ENCODE measurements around the gene EPAS1. TPM values are rescaled to one million over a fixed set of nuclear protein-coding genes. Genes with fewer than 3 reads are reported as not detected.

Gene EPAS1
- total RNA-seq, 1 donor from 2014 or later = 5.1 TPM

GRCh38 chr2:46339676-46340459 is 42.7 kb downstream of the EPAS1 start:
- Mint-ChIP-seq H3K27me3 (peaks cover 33% of the 10 kb centered on the region), H3K36me3 (ENCODE audit: insufficient read depth) (no peaks in the 10 kb centered on the region), H3K27ac (no peak overlapping the region), H3K4me1 (ENCODE audit: low read depth) (peaks cover 19% of the 10 kb centered on the region), H3K4me3 (ENCODE audit: low read depth) (no peak overlapping the region), H3K9me3 (ENCODE audit: low read depth) (no peaks in the 10 kb centered on the region)
- TF ChIP-seq CTCF (IDR thresholded peaks at IDR 0.05; ENCODE audit: unreplicated experiment) = no peak
- DNase-seq (ENCODE audit: low spot score, unreplicated experiment) = no peak

- H3K27me3 Mint-ChIP-seq = peaks cover 31% of the 10 kb centered on the region
- no peak for DNase-seq (ENCODE audit: low spot score, unreplicated experiment)
- no peaks in the 10 kb centered on the region for H3K9me3 Mint-ChIP-seq (ENCODE audit: low read depth)
- peaks cover 9% of the 10 kb centered on the region for H3K4me1 Mint-ChIP-seq (ENCODE audit: low read depth)
- no peak overlapping the region for H3K4me3 Mint-ChIP-seq (ENCODE audit: low read depth)
- TF ChIP-seq CTCF (IDR thresholded peaks at IDR 0.05; ENCODE audit: unreplicated experiment) = no peak
- H3K27ac Mint-ChIP-seq = no peak overlapping the region
- no peaks in the 10 kb centered on the region for H3K36me3 Mint-ChIP-seq (ENCODE audit: insufficient read depth)
Observed at GRCh38 chr2:46340740-46341420, 43.7 kb downstream of the EPAS1 start.

GRCh38 chr2:46342566-46343315 is 45.5 kb downstream of the EPAS1 start:
- no peak overlapping the region for H3K4me3 Mint-ChIP-seq (ENCODE audit: low read depth)
- DNase-seq (ENCODE audit: low spot score, unreplicated experiment) = no peak
- H3K4me1 Mint-ChIP-seq (ENCODE audit: low read depth) = no peaks in the 10 kb centered on the region
- H3K27ac Mint-ChIP-seq = no peak overlapping the region
- peaks cover 25% of the 10 kb centered on the region for H3K27me3 Mint-ChIP-seq
- H3K9me3 Mint-ChIP-seq (ENCODE audit: low read depth) = no peaks in the 10 kb centered on the region
- TF ChIP-seq CTCF (IDR thresholded peaks at IDR 0.05; ENCODE audit: unreplicated experiment) = no peak
- no peaks in the 10 kb centered on the region for H3K36me3 Mint-ChIP-seq (ENCODE audit: insufficient read depth)

GRCh38 chr2:46344706-46345105 is 47.5 kb downstream of the EPAS1 start:
- H3K27ac Mint-ChIP-seq = no peak overlapping the region
- H3K9me3 Mint-ChIP-seq (ENCODE audit: low read depth) = no peaks in the 10 kb centered on the region
- no peaks in the 10 kb centered on the region for H3K4me1 Mint-ChIP-seq (ENCODE audit: low read depth)
- DNase-seq (ENCODE audit: low spot score, unreplicated experiment) = no peak
- H3K36me3 Mint-ChIP-seq (ENCODE audit: insufficient read depth) = no peaks in the 10 kb centered on the region
- TF ChIP-seq CTCF (IDR thresholded peaks at IDR 0.05; ENCODE audit: unreplicated experiment) = no peak
- peaks cover 28% of the 10 kb centered on the region for H3K27me3 Mint-ChIP-seq
- H3K4me3 Mint-ChIP-seq (ENCODE audit: low read depth) = no peak overlapping the region

GRCh38 chr2:46345775-46346174 is 48.6 kb downstream of the EPAS1 start:
- H3K9me3 Mint-ChIP-seq (ENCODE audit: low read depth) = no peaks in the 10 kb centered on the region
- no peak overlapping the region for H3K27ac Mint-ChIP-seq
- peaks cover 26% of the 10 kb centered on the region for H3K27me3 Mint-ChIP-seq
- no peaks in the 10 kb centered on the region for H3K36me3 Mint-ChIP-seq (ENCODE audit: insufficient read depth)
- no peak for DNase-seq (ENCODE audit: low spot score, unreplicated experiment)
- no peak overlapping the region for H3K4me3 Mint-ChIP-seq (ENCODE audit: low read depth)
- TF ChIP-seq CTCF (IDR thresholded peaks at IDR 0.05; ENCODE audit: unreplicated experiment) = no peak
- no peaks in the 10 kb centered on the region for H3K4me1 Mint-ChIP-seq (ENCODE audit: low read depth)
